WTC11 (cell line): Measurements from ENCODE around the gene CDH22. TPM values are rescaled to one million over a fixed set of nuclear protein-coding genes. Genes with fewer than 3 reads are reported as not detected.

Experiments
- ATAC-seq: fragments of 200-7000 bp; cut with Tn5 transposase; 2 replicates; pipeline ENCODE4 v1.10.0; 2021; ENCODE audit warnings: mild to moderate bottlenecking, moderate library complexity
- CTCF ChIA-PET: fragments of 300-600 bp; sonication (Branson Sonifier 250); formaldehyde crosslinking; loops from one replicate; lab custom pipeline; 2021; ENCODE audit warnings: antibody characterized with exemption; lab: Charles Lee
- POLR2A ChIA-PET: fragments of 350-600 bp; sonication (Branson Sonifier 250); formaldehyde crosslinking; loops from one replicate; lab custom pipeline; 2021; ENCODE audit warnings: antibody characterized with exemption; lab: Charles Lee
- DNase-seq: peaks from one replicate; pipeline ENCODE4 v3.0.0; 2021; ENCODE audit warnings: low spot score
- H3K27ac Mint-ChIP-seq: 2 replicates; pipeline ENCODE4 v1.8.0; 2021; ENCODE audit warnings: mixed read lengths
- H3K27me3 Mint-ChIP-seq: 2 replicates; pipeline ENCODE4 v1.8.0; 2021; ENCODE audit warnings: low read depth, mild to moderate bottlenecking, moderate library complexity, mixed read lengths
- H3K36me3 Mint-ChIP-seq: 2 replicates; pipeline ENCODE4 v1.8.0; 2021; ENCODE audit warnings: mixed read lengths
- H3K4me1 Mint-ChIP-seq: 2 replicates; pipeline ENCODE4 v1.8.0; 2022; ENCODE audit warnings: mixed read lengths
- H3K4me3 Mint-ChIP-seq: 2 replicates; pipeline ENCODE4 v1.8.0; 2021; ENCODE audit warnings: mild to moderate bottlenecking, moderate library complexity, mixed read lengths
- H3K9me3 Mint-ChIP-seq: 2 replicates; pipeline ENCODE4 v1.8.0; 2021; ENCODE audit warnings: mixed read lengths
- AR ChIP-seq: fragments of 250-450 bp; sonication (Bioruptor Pico); IDR thresholded peaks from 2 replicates; pipeline ENCODE4 v1.9.0; 2021; ENCODE audit warnings: mild to moderate bottlenecking
- ATF1 ChIP-seq: sonication (generic); formaldehyde crosslinking; IDR thresholded peaks from 2 replicates; pipeline ENCODE4 v1.8.1; 2023; ENCODE audit warnings: mild to moderate bottlenecking, moderate library complexity, missing genetic modification reagents
- E2F4 ChIP-seq: sonication (generic); formaldehyde crosslinking; IDR thresholded peaks from 2 replicates; pipeline ENCODE4 v1.8.1; 2022; ENCODE audit warnings: low read depth, mild to moderate bottlenecking, moderate library complexity, missing genetic modification reagents, borderline replicate concordance
- E2F5 ChIP-seq: sonication (generic); formaldehyde crosslinking; IDR thresholded peaks from 2 replicates; pipeline ENCODE4 v1.8.1; 2022; ENCODE audit warnings: mild to moderate bottlenecking, moderate library complexity, missing genetic modification reagents
- ELF4 ChIP-seq: sonication (generic); formaldehyde crosslinking; IDR thresholded peaks from 2 replicates; pipeline ENCODE4 v1.8.1; 2022; ENCODE audit warnings: low read depth, mild to moderate bottlenecking, moderate library complexity, missing genetic modification reagents
- FOXK1 ChIP-seq: sonication (generic); formaldehyde crosslinking; IDR thresholded peaks from 2 replicates; pipeline ENCODE4 v1.8.0; 2022; ENCODE audit warnings: mild to moderate bottlenecking, moderate library complexity, missing genetic modification reagents
- JUN ChIP-seq: sonication (generic); formaldehyde crosslinking; IDR thresholded peaks from 2 replicates; pipeline ENCODE4 v1.8.0; 2023; ENCODE audit warnings: mild to moderate bottlenecking, missing genetic modification reagents
- KAT7 ChIP-seq: sonication (generic); formaldehyde crosslinking; IDR thresholded peaks from 2 replicates; pipeline ENCODE4 v1.8.1; 2023; ENCODE audit warnings: missing genetic modification reagents, mild to moderate bottlenecking, borderline replicate concordance
- MLX ChIP-seq: sonication (generic); formaldehyde crosslinking; IDR thresholded peaks from 2 replicates; pipeline ENCODE4 v1.8.1; 2023; ENCODE audit warnings: mild to moderate bottlenecking, missing genetic modification reagents, moderate library complexity
- MYBL2 ChIP-seq: sonication (generic); formaldehyde crosslinking; IDR thresholded peaks from 2 replicates; pipeline ENCODE4 v1.8.1; 2023; ENCODE audit warnings: mild to moderate bottlenecking, moderate library complexity, missing genetic modification reagents
- NFATC4 ChIP-seq: fragments of 250-450 bp; sonication (Bioruptor Pico); IDR thresholded peaks from 2 replicates; pipeline ENCODE4 v1.9.0; 2021; ENCODE audit warnings: mild to moderate bottlenecking
- PRDM15 ChIP-seq: sonication (generic); formaldehyde crosslinking; IDR thresholded peaks from 2 replicates; pipeline ENCODE4 v1.8.0; 2022; ENCODE audit warnings: missing genetic modification reagents
- SMAD3 ChIP-seq: sonication (generic); formaldehyde crosslinking; IDR thresholded peaks from 2 replicates; pipeline ENCODE4 v1.8.0; 2022; ENCODE audit warnings: missing genetic modification reagents, mild to moderate bottlenecking, borderline replicate concordance
- ZBTB21 ChIP-seq: sonication (generic); formaldehyde crosslinking; IDR thresholded peaks from 2 replicates; pipeline ENCODE4 v1.8.1; 2023; ENCODE audit warnings: mild to moderate bottlenecking, missing genetic modification reagents, borderline replicate concordance
- ZNF138 ChIP-seq: sonication (generic); formaldehyde crosslinking; conservative IDR thresholded peaks from 2 replicates; pipeline ENCODE4 v1.8.1; 2022; ENCODE audit warnings: mild to moderate bottlenecking, moderate library complexity, missing genetic modification reagents
- ZNF416 ChIP-seq: fragments of 250-450 bp; sonication (Bioruptor Pico); IDR thresholded peaks from 2 replicates; pipeline ENCODE4 v1.9.0; 2021; ENCODE audit warnings: mild to moderate bottlenecking, inconsistent platforms
- ZNF425 ChIP-seq: fragments of 250-450 bp; sonication (Bioruptor Pico); conservative IDR thresholded peaks from 2 replicates; pipeline ENCODE4 v1.9.0; 2021; ENCODE audit warnings: mild to moderate bottlenecking
- total RNA-seq: library from RNA; stranded (reverse); gene quantifications from 3 replicates; pipeline ENCODE4 v1.2.3, GENCODE V29; 2021

Gene CDH22
- total RNA-seq, 1 experiment from 2014 or later: 0.13 TPM

GRCh38 chr20:46154796-46155195, 153.5 kb downstream of the CDH22 start:
- POLR2A ChIA-PET: no interaction called here
- H3K27ac Mint-ChIP-seq: no peak overlapping the region
- TF ChIP-seq ZBTB21 (CRISPR knock-in tag) (no peak), MYBL2 (CRISPR knock-in tag) (no peak), SMAD3 (CRISPR knock-in tag) (no peak), AR (no peak)
- H3K36me3 Mint-ChIP-seq: no peaks in the 10 kb centered on the region
- peaks cover 3% of the 10 kb centered on the region for H3K4me1 Mint-ChIP-seq
- H3K27me3 Mint-ChIP-seq: no peaks in the 10 kb centered on the region
- no peak for ATAC-seq
- H3K4me3 Mint-ChIP-seq: no peak overlapping the region
- DNase-seq: no peak
- CTCF ChIA-PET: interaction anchor here (1.2 kb wide), 1 partner anchor 22 kb away, joined by 5 read pairs; no protein-coding TSS in a partner anchor
- no peaks in the 10 kb centered on the region for H3K9me3 Mint-ChIP-seq

GRCh38 chr20:46154305-46154704, 154.0 kb downstream of the CDH22 start:
- TF ChIP-seq FOXK1 (CRISPR knock-in tag) (no peak), PRDM15 (CRISPR knock-in tag) (no peak), ATF1 (CRISPR knock-in tag) (no peak), ZNF138 (CRISPR knock-in tag) (no peak), MLX (no peak), JUN (CRISPR knock-in tag) (no peak), KAT7 (CRISPR knock-in tag) (no peak), ZNF425 (no peak), ELF4 (no peak), E2F5 (CRISPR knock-in tag) (no peak), E2F4 (CRISPR knock-in tag) (no peak), ZNF416 (CRISPR knock-in tag) (no peak), NFATC4 (CRISPR knock-in tag) (no peak)
- no peak overlapping the region for H3K4me3 Mint-ChIP-seq
- H3K4me1 Mint-ChIP-seq: peaks cover 3% of the 10 kb centered on the region
- no peaks in the 10 kb centered on the region for H3K27me3 Mint-ChIP-seq
- no peak for ATAC-seq
- H3K9me3 Mint-ChIP-seq: no peaks in the 10 kb centered on the region
- CTCF ChIA-PET: interaction anchor here (0.8 to 1.2 kb wide), 4 partner anchors 21 to 26 kb away, joined by 3 to 6 read pairs (median 4); no protein-coding TSS in a partner anchor
- no peak overlapping the region; the same call in 1 of the 2 replicates for H3K27ac Mint-ChIP-seq
- DNase-seq: no peak
- POLR2A ChIA-PET: no interaction called here
- no peaks in the 10 kb centered on the region for H3K36me3 Mint-ChIP-seq
